HUDEP-2 (cell line): ENCODE data around the gene NTF4.
A peak's percentile ranks its signal among the peaks of the same experiment; 100 is the strongest.
"Not testable (repeated sequence)": the region's sequence is repeated elsewhere in the genome, so short reads cannot be mapped to it uniquely, and the experiment has no call there.

Experiments
- DNase-seq, 76 experiments: peaks; one replicate each; lab custom pipeline; 2025; ENCODE audit not compliant: unreplicated experiment in 76 of 76; lab: John Stamatoyannopoulos, UW

Gene NTF4

GRCh38 chr19:49024233-49024632 lies 40.4 kb downstream of the NTF4 start, which contains the start of gene CGB3:
Gene CGB3, minus strand, starts transcription at chr19:49024333. Its CDS starts 362 bp downstream, at chr19:49023971.
- not testable (repeated sequence) for DNase-seq

- DNase-seq, result no peak
Measured at GRCh38 chr19:49022116-49022515, 42.5 kb downstream of the NTF4 start.

DNA sequence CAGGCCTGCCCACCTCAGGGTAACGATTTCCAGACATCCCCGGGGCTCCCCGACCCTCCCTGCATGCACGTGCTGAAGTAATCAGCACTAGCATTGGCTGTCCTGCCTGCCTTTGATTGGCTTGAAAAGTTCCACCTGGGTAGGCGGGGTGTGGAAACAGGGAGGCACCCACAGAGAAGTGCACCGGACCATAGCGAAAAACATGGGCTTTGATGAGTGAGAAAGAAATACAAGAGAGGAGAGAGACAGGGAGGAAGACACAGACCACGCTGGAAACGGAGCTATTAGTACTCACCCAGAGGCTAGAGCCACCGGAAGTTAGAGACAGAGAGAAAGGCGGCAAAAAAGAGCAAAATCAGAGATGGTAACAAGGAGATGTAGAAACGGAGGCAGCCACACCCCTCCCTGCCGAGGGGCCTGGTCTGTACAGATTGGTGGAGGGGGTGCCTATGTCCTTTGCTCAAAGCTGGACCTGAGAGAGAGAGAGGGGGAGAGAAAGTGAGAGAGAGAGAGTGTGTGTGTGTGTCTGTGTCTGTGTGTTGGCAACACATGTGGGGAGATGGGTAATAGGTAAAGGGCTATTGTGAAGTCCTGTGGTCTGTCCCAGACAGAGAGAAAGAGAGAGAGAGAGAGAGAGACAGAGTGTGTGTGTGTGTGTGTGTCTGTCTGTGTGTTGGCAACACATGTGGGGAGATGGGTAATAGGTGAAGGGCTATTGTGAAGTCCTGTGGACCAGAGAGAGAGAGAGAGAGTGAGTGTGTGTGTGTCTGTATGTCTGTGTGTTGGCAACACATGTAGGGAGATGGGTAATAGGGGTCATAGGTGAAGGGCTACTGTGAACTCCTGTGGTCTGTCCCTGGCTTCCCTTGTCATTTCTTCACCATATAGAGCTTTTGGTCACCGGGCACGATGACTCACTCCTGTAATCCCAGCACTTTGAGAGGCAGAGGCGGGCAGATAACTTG lies 43.4 kb downstream of the NTF4 start:
- peak in 3 of 76 experiments; percentile 19 to 25 (median 25) for DNase-seq

DNA sequence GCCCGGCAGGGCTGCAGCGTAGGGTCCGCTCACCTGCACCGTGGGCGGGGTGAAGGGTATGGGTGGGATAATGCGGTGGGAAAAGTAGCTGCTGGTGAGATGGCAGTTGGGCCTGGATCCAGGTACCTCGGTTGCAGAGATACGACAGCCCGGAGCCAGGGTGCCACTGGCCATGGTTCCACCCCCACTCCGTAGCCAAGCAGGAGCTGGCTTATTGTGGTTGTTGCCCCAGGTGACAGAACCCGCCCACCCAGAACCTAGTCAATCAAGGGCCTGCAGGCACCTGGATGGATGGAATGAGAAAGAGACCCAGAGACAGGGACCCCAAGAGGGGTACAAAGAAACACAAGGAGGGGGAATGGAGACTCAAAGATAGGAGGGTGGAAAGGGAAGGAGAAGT lies 44.3 kb downstream of the NTF4 start:
- peak in 1 of 76 experiments; percentile 32 for DNase-seq

DNA sequence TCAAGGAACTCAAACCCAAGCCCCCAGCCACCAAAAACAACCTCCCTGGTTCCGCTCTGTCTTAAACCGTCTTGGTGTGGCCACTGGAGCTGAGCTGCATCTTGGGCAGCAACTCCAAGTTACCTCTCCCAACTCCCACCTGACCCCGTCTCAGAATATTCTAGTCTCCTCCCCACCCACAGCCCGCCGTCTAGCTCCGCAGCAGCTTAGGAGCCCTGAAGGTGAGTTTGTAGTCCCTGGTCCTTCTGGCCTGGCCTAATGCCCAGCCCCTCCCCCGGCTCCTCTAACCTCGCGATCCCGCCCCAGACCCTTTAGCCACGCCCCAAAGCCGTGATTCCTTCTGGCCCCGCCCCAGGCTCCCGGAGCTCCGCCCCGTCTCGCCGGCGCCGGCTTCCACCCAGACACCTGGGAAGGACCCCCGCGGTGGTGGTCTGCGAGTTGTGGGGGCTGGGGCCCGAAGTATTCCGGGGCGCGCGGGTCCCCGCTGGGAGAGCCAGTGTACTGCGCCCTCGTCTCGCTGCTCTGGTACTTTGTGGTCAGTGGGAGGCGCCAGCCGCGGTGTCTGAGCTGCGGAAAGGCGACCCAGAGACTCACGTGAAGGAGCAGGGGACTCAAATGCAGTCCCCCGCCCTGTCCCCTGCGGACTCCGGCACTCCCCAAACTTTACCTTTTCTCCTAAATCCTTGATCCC lies 45.2 kb downstream of the NTF4 start:
- peak in 49 of 76 experiments; percentile 21 to 78 (median 58) for DNase-seq

- DNase-seq, result peak in 16 of 76 experiments; percentile 18 to 74 (median 42)
Measured at GRCh38 chr19:49018388-49019241, 46.0 kb downstream of the NTF4 start.

DNA sequence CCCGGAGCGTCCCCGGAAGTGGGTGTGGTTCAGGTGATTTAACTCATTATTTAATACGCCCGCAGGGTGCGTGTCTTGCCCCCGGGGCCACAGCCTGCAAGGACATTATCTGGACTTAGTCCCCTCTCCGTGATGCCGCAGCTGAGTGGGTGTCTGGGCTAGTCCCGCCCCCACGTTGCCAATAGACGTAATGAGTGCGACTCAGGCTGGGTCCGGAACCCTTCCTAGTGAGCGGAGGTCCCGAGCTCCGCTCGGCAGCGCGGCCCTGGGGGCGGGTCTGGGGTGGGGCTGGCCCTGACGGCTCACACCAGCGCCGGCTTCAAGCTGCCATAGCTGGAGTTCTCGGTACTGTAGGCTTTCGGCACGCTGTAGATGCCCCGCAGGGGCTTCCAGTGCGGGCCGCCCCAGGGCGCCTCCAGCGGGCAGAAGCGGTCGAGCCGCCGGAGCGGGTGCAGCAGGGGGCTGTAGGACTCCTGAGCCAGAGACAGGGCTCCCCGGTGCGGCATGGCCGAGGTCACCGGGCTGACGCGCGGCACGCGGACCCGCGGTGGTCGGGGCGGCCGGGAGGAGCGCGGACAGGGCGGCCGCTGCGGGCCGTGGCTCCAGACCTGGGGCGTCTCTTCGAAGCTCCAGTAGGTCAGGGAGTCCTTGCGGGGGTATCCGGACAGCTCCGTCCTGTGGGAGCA lies 46.8 kb downstream of the NTF4 start:
- DNase-seq, result peak in 65 of 76 experiments; percentile 22 to 85 (median 61)

DNA sequence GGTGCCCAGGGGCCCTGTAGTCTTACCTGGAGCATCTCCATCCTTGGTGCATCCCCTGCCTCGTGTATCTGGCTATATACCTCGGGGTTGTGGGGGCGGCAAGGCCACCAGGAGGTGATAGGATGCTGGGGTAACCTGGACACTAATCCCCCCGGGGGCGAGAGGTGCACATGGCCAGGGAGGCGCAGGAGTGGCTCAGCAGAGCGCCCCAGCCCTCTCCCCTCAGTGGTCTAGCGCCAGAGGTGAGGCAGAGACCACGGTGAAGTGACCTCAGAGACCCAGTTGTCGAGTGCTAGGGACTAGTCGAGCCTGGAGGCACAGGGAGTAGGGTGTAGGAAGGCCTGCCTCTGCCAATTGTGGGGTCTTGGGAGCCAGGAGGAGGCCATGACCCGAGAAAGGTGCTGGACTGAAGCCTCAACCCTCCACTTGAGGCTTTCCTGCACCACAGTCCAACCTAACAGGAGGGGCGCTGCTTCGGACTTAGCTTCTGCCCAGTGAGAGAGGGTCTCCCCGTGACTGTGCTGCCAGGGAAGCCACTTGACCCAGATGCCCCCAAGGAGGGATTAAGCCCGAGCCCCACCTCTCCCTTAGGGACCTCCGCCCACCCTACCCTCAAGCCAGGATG lies 47.5 kb downstream of the NTF4 start, which contains the start of gene LHB:
Gene LHB (minus strand): TSS at position 51 of the 625 bp plus-strand sequence. CDS start 10 bp downstream, at position 41.
- DNase-seq, result no peak

DNA sequence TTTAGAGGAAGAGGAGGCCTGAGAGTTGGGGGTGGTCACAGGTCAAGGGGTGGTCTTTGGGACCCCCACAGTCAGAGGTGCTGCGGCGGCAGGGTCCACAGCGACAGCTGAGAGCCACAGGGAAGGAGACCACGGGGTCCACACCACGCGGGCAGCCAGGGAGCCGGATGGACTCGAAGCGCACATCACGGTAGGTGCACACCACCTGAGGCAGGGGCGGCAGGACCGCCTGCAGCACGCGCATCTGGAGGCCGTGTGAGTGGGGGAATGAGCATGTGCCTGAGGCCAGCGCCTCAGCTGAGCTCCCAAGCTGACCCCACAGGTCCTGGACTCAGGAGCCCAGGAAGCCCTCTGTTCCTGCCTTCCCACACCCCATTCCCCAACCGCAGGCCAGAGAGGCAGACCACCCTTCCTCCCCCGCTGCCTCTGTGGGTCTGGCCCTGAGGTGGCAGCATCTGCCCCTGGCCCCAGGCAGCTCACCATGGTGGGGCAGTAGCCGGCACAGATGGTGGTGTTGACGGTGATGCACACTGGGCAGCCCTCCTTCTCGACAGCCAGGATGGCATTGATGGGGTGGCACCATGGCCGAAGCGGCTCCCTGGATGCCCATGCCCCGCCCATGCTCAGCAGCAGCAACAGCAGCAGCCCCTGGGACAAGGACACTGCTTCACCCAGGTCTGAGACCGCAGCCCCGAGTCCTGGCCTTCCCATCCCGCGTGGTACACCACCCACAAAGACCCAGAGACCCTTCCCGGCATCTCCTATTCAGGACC lies 48.4 kb downstream of the NTF4 start:
- DNase-seq, result no peak

DNA sequence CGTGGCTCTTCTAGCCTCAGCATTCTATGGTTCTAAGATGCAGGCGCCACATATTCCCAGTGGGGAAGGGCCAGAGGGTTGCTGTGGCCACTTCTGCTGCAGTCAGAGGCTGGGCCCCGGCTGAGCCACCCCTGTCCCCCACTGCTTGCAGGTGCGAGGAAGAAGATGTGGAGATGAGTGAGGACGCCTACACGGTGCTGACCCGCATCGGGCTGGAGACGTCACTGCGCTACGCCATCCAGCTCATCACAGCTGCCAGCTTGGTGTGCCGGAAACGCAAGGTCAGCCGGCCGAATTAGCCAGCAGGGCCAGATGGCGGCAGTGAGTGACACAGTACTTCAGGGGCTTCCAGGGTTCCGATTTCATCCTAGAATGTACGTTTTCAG lies 49.8 kb downstream of the NTF4 start:
- DNase-seq, result no peak

- DNase-seq, result no peak
Measured at GRCh38 chr19:49014123-49014869, 50.3 kb downstream of the NTF4 start.

GRCh38 chr19:49011194-49011593 lies 53.4 kb downstream of the NTF4 start:
- no peak for DNase-seq
